H9 (cell line): ENCODE results near the gene CUEDC1. TPM values are rescaled to one million over a fixed set of nuclear protein-coding genes. Genes with fewer than 3 reads are reported as not detected.

Experiments
- DNase-seq: peaks from one replicate; pipeline ENCODE4 v3.0.0-alpha.2; 2017
- H2AFZ ChIP-seq: one replicate; pipeline ENCODE4 v1.6.1; 2013; ENCODE audit warnings: mild to moderate bottlenecking, low read length, control low read depth, moderate library complexity
- H2AK5ac ChIP-seq: 2 replicates; pipeline ENCODE4 v1.6.1; 2013; ENCODE audit warnings: low read length, control low read depth, mixed read lengths; ENCODE audit not compliant: insufficient read length
- H2BK120ac ChIP-seq: one replicate; pipeline ENCODE4 v1.6.1; 2013; ENCODE audit warnings: low read depth, mild to moderate bottlenecking, low read length, control low read depth, inconsistent platforms; ENCODE audit not compliant: poor library complexity, severe bottlenecking
- H2BK12ac ChIP-seq: 2 replicates; pipeline ENCODE4 v1.6.1; 2013; ENCODE audit warnings: low read length, control low read depth, mixed read lengths, low read depth; ENCODE audit not compliant: insufficient read length
- H2BK15ac ChIP-seq: 2 replicates; pipeline ENCODE4 v1.6.1; 2013; ENCODE audit warnings: low read depth, low read length, control low read depth
- H2BK20ac ChIP-seq: one replicate; pipeline ENCODE4 v1.6.1; 2013; ENCODE audit warnings: low read depth, mild to moderate bottlenecking, low read length, control low read depth, inconsistent platforms; ENCODE audit not compliant: poor library complexity, severe bottlenecking
- H2BK5ac ChIP-seq: 2 replicates; pipeline ENCODE4 v1.6.1; 2013; ENCODE audit warnings: low read length, control low read depth, mixed read lengths; ENCODE audit not compliant: insufficient read length
- H3K14ac ChIP-seq: 2 replicates; pipeline ENCODE4 v1.6.1; 2013; ENCODE audit warnings: low read length, control low read depth; ENCODE audit not compliant: insufficient read depth
- H3K18ac ChIP-seq: 2 replicates; pipeline ENCODE4 v1.6.1; 2013; ENCODE audit warnings: low read depth, mild to moderate bottlenecking, mixed read lengths, low read length, control low read depth; ENCODE audit not compliant: insufficient read length
- H3K23ac ChIP-seq: 2 replicates; pipeline ENCODE4 v1.6.1; 2013; ENCODE audit warnings: low read length, control low read depth, mixed read lengths, low read depth; ENCODE audit not compliant: insufficient read length
- H3K23me2 ChIP-seq: 2 replicates; pipeline ENCODE4 v1.6.1; 2013; ENCODE audit warnings: low read depth, mild to moderate bottlenecking, mixed read lengths, low read length, control low read depth; ENCODE audit not compliant: insufficient read length, poor library complexity, severe bottlenecking
- H3K27ac ChIP-seq: 2 replicates; pipeline ENCODE4 v1.5.1; 2013; ENCODE audit warnings: low read length, control low read depth, mixed read lengths, low read depth; ENCODE audit not compliant: insufficient read length
- H3K27me3 ChIP-seq: 2 replicates; pipeline ENCODE4 v1.6.1; 2013; ENCODE audit warnings: low read length, control low read depth, inconsistent platforms; ENCODE audit not compliant: insufficient read depth
- H3K4ac ChIP-seq: 2 replicates; pipeline ENCODE4 v1.6.1; 2013; ENCODE audit warnings: low read depth, mild to moderate bottlenecking, control low read depth, inconsistent platforms, low read length, moderate library complexity
- H3K4me1 ChIP-seq: 2 replicates; pipeline ENCODE4 v1.6.1; 2013; ENCODE audit warnings: low read length, control low read depth, inconsistent platforms; ENCODE audit not compliant: insufficient read depth
- H3K4me2 ChIP-seq: 2 replicates; pipeline ENCODE4 v1.6.1; 2013; ENCODE audit warnings: low read length, control low read depth, mixed read lengths; ENCODE audit not compliant: insufficient read length, insufficient read depth
- H3K56ac ChIP-seq: 2 replicates; pipeline ENCODE4 v1.6.1; 2013; ENCODE audit warnings: low read depth, mild to moderate bottlenecking, mixed read lengths, low read length, control low read depth; ENCODE audit not compliant: insufficient read length
- H3K79me1 ChIP-seq: 2 replicates; pipeline ENCODE4 v1.6.1; 2013; ENCODE audit warnings: low read depth, mild to moderate bottlenecking, moderate library complexity, low read length, control low read depth, inconsistent platforms; ENCODE audit not compliant: insufficient read depth, poor library complexity, severe bottlenecking
- H3K79me2 ChIP-seq: 2 replicates; pipeline ENCODE4 v1.6.1; 2013; ENCODE audit warnings: low read length, control low read depth, inconsistent platforms; ENCODE audit not compliant: insufficient read depth
- H3K9ac ChIP-seq: 2 replicates; pipeline ENCODE4 v1.6.1; 2013; ENCODE audit warnings: low read length, control low read depth, mixed read lengths; ENCODE audit not compliant: insufficient read length; ENCODE audit errors: extremely low read depth
- H3K9me3 ChIP-seq: one replicate; pipeline ENCODE4 v1.6.1; 2013; ENCODE audit warnings: low read depth, low read length, inconsistent platforms; ENCODE audit not compliant: control insufficient read depth
- H3T11ph ChIP-seq: one replicate; pipeline ENCODE4 v1.6.1; 2013; ENCODE audit warnings: mild to moderate bottlenecking, low read length, control low read depth, inconsistent platforms
- H4K20me1 ChIP-seq: one replicate; pipeline ENCODE4 v1.6.1; 2013; ENCODE audit not compliant: control insufficient read depth, insufficient read length, insufficient read depth
- H4K5ac ChIP-seq: 2 replicates; pipeline ENCODE4 v1.6.1; 2013; ENCODE audit warnings: low read depth, mild to moderate bottlenecking, mixed read lengths, low read length, control low read depth; ENCODE audit not compliant: insufficient read length
- H4K8ac ChIP-seq: replicated peaks from 2 replicates; pipeline ENCODE4 v1.6.1; 2013; ENCODE audit warnings: low read length, control low read depth, mixed read lengths, low read depth; ENCODE audit not compliant: insufficient read length
- H4K91ac ChIP-seq: 2 replicates; pipeline ENCODE4 v1.6.1; 2013; ENCODE audit warnings: low read depth, mild to moderate bottlenecking, moderate library complexity, mixed read lengths, low read length, control low read depth; ENCODE audit not compliant: insufficient read length
- H3K27ac Mint-ChIP-seq, 3 experiments: 2 replicates in 2 of 3; 3 replicates in 1 of 3; pipeline ENCODE4 v1.8.0; 2020 to 2021; ENCODE audit warnings: mixed read lengths in 3 of 3, mild to moderate bottlenecking in 1 of 3, moderate library complexity in 1 of 3
- H3K27me3 Mint-ChIP-seq: 2 replicates; pipeline ENCODE4 v1.8.0; 2021; ENCODE audit warnings: low read depth, mild to moderate bottlenecking, moderate library complexity, mixed read lengths
- H3K36me3 Mint-ChIP-seq, 3 experiments: 2 replicates in 2 of 3; 3 replicates in 1 of 3; pipeline ENCODE4 v1.8.0; 2020 to 2021; ENCODE audit warnings: low read depth in 3 of 3, mixed read lengths in 3 of 3; ENCODE audit not compliant: insufficient read depth in 1 of 3
- H3K4me1 Mint-ChIP-seq, 2 experiments: 2 replicates each; pipeline ENCODE4 v1.8.0; 2020; ENCODE audit warnings: mixed read lengths in 2 of 2
- H3K4me3 Mint-ChIP-seq, 2 experiments: 2 replicates in 1 of 2; 3 replicates in 1 of 2; pipeline ENCODE4 v1.8.0; 2020 to 2021; ENCODE audit warnings: mild to moderate bottlenecking in 2 of 2, mixed read lengths in 2 of 2, moderate library complexity in 1 of 2
- H3K9me3 Mint-ChIP-seq, 2 experiments: 2 replicates in 1 of 2; 3 replicates in 1 of 2; pipeline ENCODE4 v1.8.0; 2020; ENCODE audit warnings: mild to moderate bottlenecking in 2 of 2, mixed read lengths in 2 of 2, moderate library complexity in 1 of 2
- WGBS: extraction: QIAGEN DNeasy Blood & Tissue Kit; methylation state at CpG from one replicate; pipeline ENCODE4 v1.1.7; 2013; ENCODE audit warnings: missing lambda C conversion rate, low lambda C conversion rate, mixed read lengths; ENCODE audit not compliant: insufficient read length; ENCODE audit errors: extremely low coverage; 5-methylcytosine and 5-hydroxymethylcytosine counted together
- total RNA-seq: library from RNA; stranded (reverse); gene quantifications from 2 replicates; pipeline ENCODE4 v1.2.1, GENCODE V29; 2021
- TF ChIP-seq, protein P1 (sequence below): fragments of 200-600 bp; sonication (generic); conservative IDR thresholded peaks from 3 replicates; pipeline ENCODE4 v1.8.0; 2021; ENCODE audit warnings: antibody characterized with exemption, mild to moderate bottlenecking

Gene CUEDC1
- total RNA-seq, 1 experiment from 2014 or later, result 7.3 TPM

GRCh38 chr17:57849874-57850754 lies 105.1 kb downstream of the CUEDC1 start, which contains the start of gene MRPS23:
MRPS23 (minus strand) TSS chr17:57850044; CDS start chr17:57850010, 34 bp downstream.
- Histone ChIP-seq H3K9ac (peak within 1 kb of the TSS; percentile 84), H3K27ac (no peak within 1 kb of the TSS), H3K18ac (peak within 1 kb of the TSS; percentile 52), H2BK120ac (no peak within 1 kb of the TSS), H3K23me2 (peaks cover 6% of the 10 kb centered on the region), H2BK15ac (no peak within 1 kb of the TSS), H4K91ac (no peak within 1 kb of the TSS), H4K20me1 (no peaks in the 10 kb centered on the region), H4K8ac (no peak within 1 kb of the TSS), H3T11ph (no peak within 1 kb of the TSS), H3K79me2 (no peaks in the 10 kb centered on the region; the same call in 1 of the 2 replicates), H3K4ac (no peak within 1 kb of the TSS), H2AFZ (no peak within 1 kb of the TSS), H3K4me1 (no peaks in the 10 kb centered on the region), H2AK5ac (no peak within 1 kb of the TSS), H2BK20ac (no peak within 1 kb of the TSS), H3K23ac (no peak within 1 kb of the TSS), H2BK12ac (no peak within 1 kb of the TSS), H3K14ac (peak within 1 kb of the TSS; percentile 66; the same call in 1 of the 2 replicates), H3K27me3 (no peaks in the 10 kb centered on the region), H2BK5ac (no peak within 1 kb of the TSS), H3K4me2 (peak within 1 kb of the TSS; percentile 82), H3K56ac (no peak within 1 kb of the TSS), H3K79me1 (no peaks in the 10 kb centered on the region), H4K5ac (peak within 1 kb of the TSS; percentile 33), H3K9me3 (no peaks in the 10 kb centered on the region)
- H3K27me3 Mint-ChIP-seq, result no peaks in the 10 kb centered on the region; the same call in 1 of the 2 replicates
- no CpG with 5 or more reads among the region's 57 CpGs for WGBS
- H3K9me3 Mint-ChIP-seq, result no peaks in the 10 kb centered on the region; a peak in 1 of 5 replicates
- H3K36me3 Mint-ChIP-seq, result peaks cover 16 to 33% (median 28%) of the 10 kb centered on the region in 3 experiments
- TF ChIP-seq, protein P1, sequence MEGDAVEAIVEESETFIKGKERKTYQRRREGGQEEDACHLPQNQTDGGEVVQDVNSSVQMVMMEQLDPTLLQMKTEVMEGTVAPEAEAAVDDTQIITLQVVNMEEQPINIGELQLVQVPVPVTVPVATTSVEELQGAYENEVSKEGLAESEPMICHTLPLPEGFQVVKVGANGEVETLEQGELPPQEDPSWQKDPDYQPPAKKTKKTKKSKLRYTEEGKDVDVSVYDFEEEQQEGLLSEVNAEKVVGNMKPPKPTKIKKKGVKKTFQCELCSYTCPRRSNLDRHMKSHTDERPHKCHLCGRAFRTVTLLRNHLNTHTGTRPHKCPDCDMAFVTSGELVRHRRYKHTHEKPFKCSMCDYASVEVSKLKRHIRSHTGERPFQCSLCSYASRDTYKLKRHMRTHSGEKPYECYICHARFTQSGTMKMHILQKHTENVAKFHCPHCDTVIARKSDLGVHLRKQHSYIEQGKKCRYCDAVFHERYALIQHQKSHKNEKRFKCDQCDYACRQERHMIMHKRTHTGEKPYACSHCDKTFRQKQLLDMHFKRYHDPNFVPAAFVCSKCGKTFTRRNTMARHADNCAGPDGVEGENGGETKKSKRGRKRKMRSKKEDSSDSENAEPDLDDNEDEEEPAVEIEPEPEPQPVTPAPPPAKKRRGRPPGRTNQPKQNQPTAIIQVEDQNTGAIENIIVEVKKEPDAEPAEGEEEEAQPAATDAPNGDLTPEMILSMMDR, result no peak
- peak within 1 kb of the TSS; percentile 97 to 99 (median 99) for H3K27ac Mint-ChIP-seq
- H3K4me1 Mint-ChIP-seq, result peaks cover 24 to 30% of the 10 kb centered on the region in 2 experiments
- peak within 1 kb of the TSS; percentile 99 for H3K4me3 Mint-ChIP-seq
- DNase-seq, result peak; percentile 100
